Bronchial epithelial cell (primary cell): ENCODE results near the gene OPN4. TPM values are rescaled to one million over a fixed set of nuclear protein-coding genes. Genes with fewer than 3 reads are reported as not detected.

ENCODE experiments used
- DNase-seq: peaks from one replicate; pipeline ENCODE4 v3.0.0-alpha.2; 2010; ENCODE audit warnings: low read depth
- FAIRE-seq: peaks from 2 replicates; lab custom pipeline; 2011; peaks lifted over from hg19 to GRCh38; lab: Jason Lieb, UNC
- H3K27me3 ChIP-seq: 2 replicates; pipeline ENCODE4 v1.5.1; 2011; ENCODE audit warnings: low read length; ENCODE audit not compliant: control insufficient read depth, insufficient read depth
- H3K36me3 ChIP-seq: 2 replicates; pipeline ENCODE4 v1.5.1; 2011; ENCODE audit warnings: low read length; ENCODE audit not compliant: control insufficient read depth, insufficient read depth
- H3K4me3 ChIP-seq: 2 replicates; pipeline ENCODE4 v1.5.1; 2011; ENCODE audit warnings: mild to moderate bottlenecking, low read depth, low read length, control low read depth
- total RNA-seq: library from RNA; depleted of rRNA; stranded (reverse); fragments of >200 nt; gene quantifications from 2 replicates; pipeline ENCODE4 v1.2.1, GENCODE V29; 2014
- TF ChIP-seq, protein P1 (sequence below): IDR thresholded peaks from 2 replicates; pipeline ENCODE4 v1.5.1; 2011; ENCODE audit warnings: mild to moderate bottlenecking, moderate library complexity, low read length, control low read depth, inconsistent platforms; ENCODE audit not compliant: insufficient read depth, severe bottlenecking

The OPN4 gene
- total RNA-seq, 1 donor from 2014 or later, result not detected

GRCh38 chr10:86635402-86635801 is 18.9 kb upstream of the OPN4 start:
- TF ChIP-seq, protein P1, sequence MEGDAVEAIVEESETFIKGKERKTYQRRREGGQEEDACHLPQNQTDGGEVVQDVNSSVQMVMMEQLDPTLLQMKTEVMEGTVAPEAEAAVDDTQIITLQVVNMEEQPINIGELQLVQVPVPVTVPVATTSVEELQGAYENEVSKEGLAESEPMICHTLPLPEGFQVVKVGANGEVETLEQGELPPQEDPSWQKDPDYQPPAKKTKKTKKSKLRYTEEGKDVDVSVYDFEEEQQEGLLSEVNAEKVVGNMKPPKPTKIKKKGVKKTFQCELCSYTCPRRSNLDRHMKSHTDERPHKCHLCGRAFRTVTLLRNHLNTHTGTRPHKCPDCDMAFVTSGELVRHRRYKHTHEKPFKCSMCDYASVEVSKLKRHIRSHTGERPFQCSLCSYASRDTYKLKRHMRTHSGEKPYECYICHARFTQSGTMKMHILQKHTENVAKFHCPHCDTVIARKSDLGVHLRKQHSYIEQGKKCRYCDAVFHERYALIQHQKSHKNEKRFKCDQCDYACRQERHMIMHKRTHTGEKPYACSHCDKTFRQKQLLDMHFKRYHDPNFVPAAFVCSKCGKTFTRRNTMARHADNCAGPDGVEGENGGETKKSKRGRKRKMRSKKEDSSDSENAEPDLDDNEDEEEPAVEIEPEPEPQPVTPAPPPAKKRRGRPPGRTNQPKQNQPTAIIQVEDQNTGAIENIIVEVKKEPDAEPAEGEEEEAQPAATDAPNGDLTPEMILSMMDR, result no peak
- DNase-seq (peak; percentile 80), FAIRE-seq (no peak)
- Histone ChIP-seq H3K36me3 (no peaks in the 10 kb centered on the region), H3K4me3 (no peak overlapping the region), H3K27me3 (peaks cover 12% of the 10 kb centered on the region)

DNA sequence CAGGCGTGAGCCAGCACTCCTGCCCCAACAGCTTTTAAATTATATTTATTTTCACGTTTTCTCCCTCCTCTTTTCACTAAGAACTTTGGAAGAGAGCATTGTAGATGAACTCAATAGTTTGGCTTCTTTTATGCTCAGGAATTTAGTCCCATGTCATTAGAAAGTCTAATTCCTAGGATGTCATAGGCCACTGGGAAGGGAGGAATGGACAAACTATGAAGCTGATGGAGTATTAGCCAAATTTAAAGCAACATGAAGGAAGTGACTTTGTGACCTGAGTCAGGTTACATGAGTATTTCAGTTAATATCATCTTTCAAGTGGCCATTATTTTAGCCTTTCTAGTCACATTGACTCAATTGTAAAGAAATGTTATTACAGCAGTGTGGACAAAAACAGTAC is 18.0 kb upstream of the OPN4 start:
- no peak for DNase-seq
- H3K27me3 ChIP-seq, result peaks cover 11% of the 10 kb centered on the region
- TF ChIP-seq, protein P1, result no peak
- no peak for FAIRE-seq
- H3K36me3 ChIP-seq, result no peaks in the 10 kb centered on the region
- no peak overlapping the region for H3K4me3 ChIP-seq

GRCh38 chr10:86642021-86642420 is 12.3 kb upstream of the OPN4 start:
- Histone ChIP-seq H3K36me3 (no peaks in the 10 kb centered on the region), H3K4me3 (no peak overlapping the region), H3K27me3 (peaks cover 2% of the 10 kb centered on the region)
- TF ChIP-seq, protein P1, result no peak
- DNase-seq, result no peak
- no peak for FAIRE-seq

DNA sequence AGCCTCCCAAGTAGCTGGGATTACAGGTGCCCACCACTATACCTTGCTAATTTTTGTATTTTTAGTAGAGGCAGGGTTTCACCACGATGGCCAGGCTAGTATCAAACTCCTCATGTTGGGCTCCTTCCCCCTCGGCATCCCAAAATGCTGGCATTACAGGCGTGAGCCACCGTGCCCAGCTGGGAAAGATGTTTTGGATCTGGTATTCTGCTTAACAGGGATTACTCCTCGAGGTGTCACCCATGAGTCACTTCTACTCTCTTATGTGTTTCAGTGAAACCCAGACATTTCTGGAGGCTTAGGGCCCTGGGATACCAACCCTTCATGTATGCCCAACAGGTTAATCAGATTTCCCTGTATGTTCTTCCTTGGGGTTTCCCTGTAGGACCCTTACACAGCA is 11.8 kb upstream of the OPN4 start:
- TF ChIP-seq, protein P1, result no peak
- H3K27me3 ChIP-seq, result peaks cover 2% of the 10 kb centered on the region
- no peak overlapping the region for H3K4me3 ChIP-seq
- no peaks in the 10 kb centered on the region for H3K36me3 ChIP-seq
- FAIRE-seq (no peak), DNase-seq (peak; percentile 76)

DNA sequence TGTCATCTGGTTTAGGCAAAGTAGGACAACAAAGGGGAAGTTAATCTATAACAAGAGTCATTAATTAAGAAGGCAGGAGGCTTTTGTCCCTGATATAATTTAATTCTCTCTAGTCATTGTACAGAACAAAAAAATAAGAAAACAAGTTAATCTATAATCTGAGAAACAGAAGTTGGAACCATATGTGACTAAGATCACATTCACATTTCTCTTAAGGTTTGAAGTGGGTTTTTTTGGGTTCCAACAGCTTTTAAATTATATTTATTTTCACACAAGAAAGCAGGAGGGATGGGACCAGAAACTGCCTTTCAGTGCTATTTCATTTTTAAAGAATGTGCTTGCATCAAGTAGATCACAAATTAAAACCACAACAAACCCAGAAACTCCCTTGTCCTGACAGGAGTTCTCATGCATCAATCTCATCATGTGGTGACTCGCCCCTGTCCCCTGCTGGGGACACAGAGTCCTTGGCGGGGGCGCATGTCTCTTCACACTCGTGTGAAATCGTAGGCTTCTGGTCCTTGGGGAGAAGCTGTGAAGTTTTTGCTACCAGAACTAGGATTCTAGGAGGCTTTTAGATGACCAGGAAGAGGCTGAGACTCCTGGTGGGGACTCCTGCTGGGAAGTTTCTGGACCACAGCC is 10.1 kb upstream of the OPN4 start:
- TF ChIP-seq, protein P1, result no peak
- no peaks in the 10 kb centered on the region for H3K36me3 ChIP-seq
- H3K27me3 ChIP-seq, result peaks cover 2% of the 10 kb centered on the region
- DNase-seq, result peak; percentile 32
- FAIRE-seq, result no peak
- H3K4me3 ChIP-seq, result no peak overlapping the region
